K562 (cell line): Measurements from ENCODE around the gene PI16. TPM values are rescaled to one million over a fixed set of nuclear protein-coding genes. Genes with fewer than 3 reads are reported as not detected.

Experiments
- ATAC-seq: fragments of 200-7000 bp; cut with Tn5 transposase; 3 replicates; pipeline ENCODE4 v1.9.1; 2020; ENCODE audit warnings: moderate library complexity
- BruUV-seq: library from RNA; stranded (reverse); fragments of 400-500 nt; replicated peaks from 2 replicates; lab custom pipeline; 2021; lab: Mats Ljungman, UMichigan
- CTCF ChIA-PET: fragments of 300-600 bp; formaldehyde crosslinking; extraction: SDS; loops from one replicate; lab custom pipeline; 2021; ENCODE audit warnings: low intra/inter-chr PET ratio; lab: Yijun Ruan, JAX
- POLR2A ChIA-PET: fragments of 300-600, 350-650 bp; sonication (Branson Sonifier 250); formaldehyde crosslinking; extraction: SDS; loops from one replicate; lab custom pipeline; 2021; ENCODE audit warnings: antibody characterized with exemption, inconsistent platforms; lab: Yijun Ruan, JAX
- DNase-seq, 4 experiments: peaks; one replicate each; pipeline versions ENCODE4 v3.0.0 to v3.0.0-alpha.2; 2011 to 2018; ENCODE audit warnings: low spot score in 3 of 4, mixed read lengths in 3 of 4; ENCODE audit errors: extremely low read depth in 1 of 4
- FAIRE-seq: peaks from 2 replicates; lab custom pipeline; 2011; peaks lifted over from hg19 to GRCh38; lab: Jason Lieb, UNC
- H2AFZ ChIP-seq: 2 replicates; pipeline ENCODE4 v1.6.0; 2011; ENCODE audit warnings: low read depth, low read length, control low read depth, inconsistent platforms
- H3K27ac ChIP-seq: fragments of 200-600 bp; 3 replicates; pipeline ENCODE4 v1.8.0; 2011; ENCODE audit warnings: low read depth, mild to moderate bottlenecking, control low read depth, inconsistent platforms, low read length, moderate library complexity, mixed read lengths; ENCODE audit errors: extremely low read depth
- H3K27me3 ChIP-seq, 2 experiments: fragments of 300-600 bp in 1 of 2; 2 replicates in 1 of 2; 3 replicates in 1 of 2; pipeline versions ENCODE4 v1.6.0 to v1.8.0; 2011; ENCODE audit warnings: inconsistent platforms in 2 of 2, low read length in 2 of 2, mild to moderate bottlenecking in 1 of 2, mixed read lengths in 1 of 2, moderate library complexity in 1 of 2; ENCODE audit not compliant: control insufficient read depth in 2 of 2, insufficient read depth in 2 of 2
- H3K36me3 ChIP-seq: fragments of 300-600 bp; 3 replicates; pipeline ENCODE4 v1.8.0; 2011; ENCODE audit warnings: mild to moderate bottlenecking, low read length, inconsistent platforms; ENCODE audit not compliant: control insufficient read depth, insufficient read depth
- H3K4me1 ChIP-seq, 2 experiments: fragments of 200-600 bp in 1 of 2; replicated peaks in 1 of 2; 2 replicates in 1 of 2; 3 replicates in 1 of 2; pipeline versions ENCODE4 v1.5.1 to v1.8.0; 2011; ENCODE audit warnings: inconsistent platforms in 2 of 2, low read length in 2 of 2, mild to moderate bottlenecking in 1 of 2, mixed read lengths in 1 of 2, moderate library complexity in 1 of 2; ENCODE audit not compliant: control insufficient read depth in 2 of 2, insufficient read depth in 2 of 2
- H3K4me2 ChIP-seq: 2 replicates; pipeline ENCODE4 v1.6.1; 2011; ENCODE audit warnings: low read length, control low read depth, inconsistent platforms, mixed read lengths; ENCODE audit not compliant: insufficient read depth
- H3K4me3 ChIP-seq: fragments of 200-600 bp; sonication (generic), shearing (Covaris generic); 2 replicates; pipeline ENCODE4 v1.5.1; 2016; ENCODE audit warnings: control low read depth, inconsistent platforms
- H3K79me2 ChIP-seq: fragments of 200-600 bp; 3 replicates; pipeline ENCODE4 v1.8.0; 2011; ENCODE audit warnings: low read length, inconsistent platforms; ENCODE audit not compliant: control insufficient read depth, insufficient read depth
- H3K9ac ChIP-seq, 2 experiments: 2 replicates each; pipeline versions ENCODE4 v1.6.0 to v1.6.1; 2011; ENCODE audit warnings: low read depth in 2 of 2, low read length in 2 of 2, control low read depth in 1 of 2, inconsistent platforms in 1 of 2, mild to moderate bottlenecking in 1 of 2, mixed read lengths in 1 of 2; ENCODE audit not compliant: insufficient read depth in 1 of 2
- H3K9me1 ChIP-seq: one replicate; pipeline ENCODE4 v1.6.0; 2011; ENCODE audit warnings: inconsistent platforms, mild to moderate bottlenecking, low read length, moderate library complexity; ENCODE audit not compliant: control insufficient read depth, insufficient read depth
- H3K9me3 ChIP-seq: replicated peaks from 2 replicates; pipeline ENCODE4 v1.5.1; 2011; ENCODE audit warnings: low read depth, low read length, inconsistent platforms; ENCODE audit not compliant: control insufficient read depth, insufficient read depth
- H4K20me1 ChIP-seq: replicated peaks from 2 replicates; pipeline ENCODE4 v1.6.1; 2011; ENCODE audit warnings: low read length, inconsistent platforms, mixed read lengths; ENCODE audit not compliant: control insufficient read depth, insufficient read depth
- ARID1B ChIP-seq: fragments of 450-650 bp; IDR thresholded peaks from 2 replicates; pipeline ENCODE4 v1.6.1; 2016; ENCODE audit warnings: antibody characterized with exemption, mild to moderate bottlenecking, inconsistent platforms
- CREM ChIP-seq: IDR thresholded peaks from 2 replicates; pipeline ENCODE4 v1.6.1; 2014; ENCODE audit warnings: antibody characterized with exemption, low read depth
- JUND ChIP-seq, 2 experiments: IDR thresholded peaks; 2 replicates in 1 of 2; 3 replicates in 1 of 2; pipeline ENCODE4 v1.6.1; 2011; ENCODE audit warnings: borderline replicate concordance in 2 of 2, low read depth in 2 of 2, low read length in 2 of 2, improper control_type of control experiment in 1 of 2, missing biosample characterization in 1 of 2, missing genetic modification characterization in 1 of 2, missing genetic modification reagents in 1 of 2
- MECOM ChIP-seq: fragments of 250-450 bp; sonication (Bioruptor Pico); IDR thresholded peaks from 2 replicates; pipeline ENCODE4 v1.8.0; 2022; ENCODE audit warnings: inconsistent platforms
- POLR2AphosphoS5 ChIP-seq: IDR thresholded peaks from 2 replicates; pipeline ENCODE4 v1.6.1; 2011; ENCODE audit warnings: mild to moderate bottlenecking, low read depth, low read length, moderate library complexity; ENCODE audit not compliant: control insufficient read depth, insufficient read depth
- SUPT5H ChIP-seq: fragments of 450-650 bp; IDR thresholded peaks from 2 replicates; pipeline ENCODE4 v1.6.1; 2016
- TBL1XR1 ChIP-seq, 2 experiments: IDR thresholded peaks; 2 replicates each; pipeline ENCODE4 v1.6.1; 2012; ENCODE audit warnings: improper control_type of control experiment in 2 of 2, low read length in 2 of 2, mild to moderate bottlenecking in 1 of 2
- U2AF2 ChIP-seq: fragments of 200-400 bp; formaldehyde crosslinking; optimal IDR thresholded peaks from 2 replicates; pipeline ENCODE3; 2017; ENCODE audit warnings: low read depth, mild to moderate bottlenecking, low read length
- XRCC5 ChIP-seq: fragments of 200-400 bp; formaldehyde crosslinking; IDR thresholded peaks from 2 replicates; pipeline ENCODE4 v1.6.1; 2017; ENCODE audit warnings: low read depth, mild to moderate bottlenecking, low read length
- ZEB2 ChIP-seq: fragments of 450-650 bp; IDR thresholded peaks from 2 replicates; pipeline ENCODE4 v1.6.1; 2016
- ZNF253 ChIP-seq: fragments of 250-450 bp; sonication (Bioruptor Pico); conservative IDR thresholded peaks from 2 replicates; pipeline ENCODE4 v1.6.1; 2021; ENCODE audit warnings: mild to moderate bottlenecking
- ZNF639 ChIP-seq, 2 experiments: fragments of 200-800 bp in 1 of 2; sonication (Bioruptor generic) in 1 of 2; sonication (generic) in 1 of 2; formaldehyde crosslinking in 1 of 2; IDR thresholded peaks in 1 of 2; conservative IDR thresholded peaks in 1 of 2; 2 replicates each; pipeline versions ENCODE4 v1.5.0 to v1.6.1; 2016 to 2020; ENCODE audit warnings: missing compliant biosample characterization in 1 of 2, missing genetic modification characterization in 1 of 2, missing genetic modification reagents in 1 of 2
- WGBS: fragments of 100-300 bp; shearing (Covaris generic); methylation state at CpG from one replicate; pipeline ENCODE4 v1.1.6; 2016; ENCODE audit warnings: low coverage, mixed read lengths; ENCODE audit not compliant: insufficient coverage; ENCODE audit errors: missing lambda C conversion rate; 5-methylcytosine and 5-hydroxymethylcytosine counted together
- in situ Hi-C: fragments of 300-500 bp; cut with MboI; formaldehyde crosslinking; loops from 4 replicates; pipeline ENCODE4 v1.15.0; 2018; ENCODE audit warnings: inconsistent platforms, mixed read lengths
- intact Hi-C: fragments of 100-400 bp; cut with micrococcal nuclease; formaldehyde crosslinking; loops from 2 replicates; pipeline ENCODE4 v1.14.2; 2022
- polyA plus RNA-seq, 8 experiments: library from polyadenylated mRNA; depleted of rRNA in 4 of 8; stranded (reverse) in 5 of 8; unstranded in 3 of 8; fragments of >200 nt; fragmentation: Nextera tagmentation in 2 of 8; fragmentation: Illumina TruSeq in 1 of 8; extraction: Ambion mirVana in 2 of 8; extraction: Trizol in 1 of 8; gene quantifications; 2 replicates each; pipeline versions ENCODE4 v1.2.1 to v1.2.3, GENCODE V29; 2011 to 2014; ENCODE audit warnings: inconsistent platforms in 1 of 8, missing spikeins in 1 of 8
- total RNA-seq, 7 experiments: library from RNA; depleted of rRNA in 6 of 7; stranded (reverse); fragments of >200 nt in 6 of 7; fragmentation: Illumina TruSeq in 2 of 7; extraction: Trizol in 2 of 7; gene quantifications; 2 replicates each; pipeline versions ENCODE4 v1.2.1 to v1.2.3, GENCODE V29; 2011 to 2021; ENCODE audit warnings: low replicate concordance in 1 of 7
- TF ChIP-seq, protein P1 (sequence below): IDR thresholded peaks from 3 replicates; pipeline ENCODE4 v1.6.1; 2011; ENCODE audit warnings: borderline replicate concordance, mild to moderate bottlenecking, moderate library complexity; ENCODE audit not compliant: insufficient read length; ENCODE audit errors: extremely low read depth
- TF ChIP-seq, protein P2 (sequence below), 2 experiments: fragments of 450-650 bp in 1 of 2; sonication (generic) in 1 of 2; formaldehyde crosslinking in 1 of 2; IDR thresholded peaks in 1 of 2; conservative IDR thresholded peaks in 1 of 2; 2 replicates each; pipeline versions ENCODE4 v1.6.1 to v1.8.1; 2016 to 2023; ENCODE audit warnings: mild to moderate bottlenecking in 2 of 2, moderate library complexity in 2 of 2, inconsistent platforms in 1 of 2, missing genetic modification reagents in 1 of 2

The PI16 gene
- total and polyA plus RNA-seq, 9 of the 15 experiments (the other 6 are each of a cell fraction or from before 2014, with no cell fraction given): 0.06 to 0.18 TPM; not detected in 7

GRCh38 chr6:36908747-36909146 lies 45.8 kb upstream of the PI16 start:
- intact Hi-C loops: no loop called here
- TF ChIP-seq SUPT5H: no peak
- TF ChIP-seq XRCC5: no peak
- TF ChIP-seq ZNF253: no peak
- TF ChIP-seq CREM: peak; percentile 54; the same call in 1 of the 2 replicates
- TF ChIP-seq ZEB2: peak; percentile 64; the same call in 1 of the 2 replicates
- TF ChIP-seq, protein P1, sequence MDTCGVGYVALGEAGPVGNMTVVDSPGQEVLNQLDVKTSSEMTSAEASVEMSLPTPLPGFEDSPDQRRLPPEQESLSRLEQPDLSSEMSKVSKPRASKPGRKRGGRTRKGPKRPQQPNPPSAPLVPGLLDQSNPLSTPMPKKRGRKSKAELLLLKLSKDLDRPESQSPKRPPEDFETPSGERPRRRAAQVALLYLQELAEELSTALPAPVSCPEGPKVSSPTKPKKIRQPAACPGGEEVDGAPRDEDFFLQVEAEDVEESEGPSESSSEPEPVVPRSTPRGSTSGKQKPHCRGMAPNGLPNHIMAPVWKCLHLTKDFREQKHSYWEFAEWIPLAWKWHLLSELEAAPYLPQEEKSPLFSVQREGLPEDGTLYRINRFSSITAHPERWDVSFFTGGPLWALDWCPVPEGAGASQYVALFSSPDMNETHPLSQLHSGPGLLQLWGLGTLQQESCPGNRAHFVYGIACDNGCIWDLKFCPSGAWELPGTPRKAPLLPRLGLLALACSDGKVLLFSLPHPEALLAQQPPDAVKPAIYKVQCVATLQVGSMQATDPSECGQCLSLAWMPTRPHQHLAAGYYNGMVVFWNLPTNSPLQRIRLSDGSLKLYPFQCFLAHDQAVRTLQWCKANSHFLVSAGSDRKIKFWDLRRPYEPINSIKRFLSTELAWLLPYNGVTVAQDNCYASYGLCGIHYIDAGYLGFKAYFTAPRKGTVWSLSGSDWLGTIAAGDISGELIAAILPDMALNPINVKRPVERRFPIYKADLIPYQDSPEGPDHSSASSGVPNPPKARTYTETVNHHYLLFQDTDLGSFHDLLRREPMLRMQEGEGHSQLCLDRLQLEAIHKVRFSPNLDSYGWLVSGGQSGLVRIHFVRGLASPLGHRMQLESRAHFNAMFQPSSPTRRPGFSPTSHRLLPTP: no peak
- peak; percentile 83 for TF ChIP-seq JUND (IDR thresholded peaks at IDR 0.05; ENCODE audit: borderline replicate concordance, low read depth, low read length)
- TF ChIP-seq JUND (tag; IDR thresholded peaks at IDR 0.05; ENCODE audit: borderline replicate concordance, low read depth, low read length): peak; percentile 90
- TF ChIP-seq TBL1XR1 (IDR thresholded peaks at IDR 0.05; ENCODE audit: low read length in 2 of 2): no peak
- no peak for TF ChIP-seq U2AF2
- no peak for TF ChIP-seq ZNF639 (CRISPR knock-in tag; conservative IDR thresholded peaks at IDR 0.05 in 1 of 2, IDR thresholded peaks at IDR 0.05 in 1 of 2)
- TF ChIP-seq ARID1B: peak; percentile 84
- TF ChIP-seq, protein P2, sequence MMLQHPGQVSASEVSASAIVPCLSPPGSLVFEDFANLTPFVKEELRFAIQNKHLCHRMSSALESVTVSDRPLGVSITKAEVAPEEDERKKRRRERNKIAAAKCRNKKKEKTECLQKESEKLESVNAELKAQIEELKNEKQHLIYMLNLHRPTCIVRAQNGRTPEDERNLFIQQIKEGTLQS (IDR thresholded peaks at IDR 0.05): peak; percentile 94
- TF ChIP-seq, protein P2 (CRISPR knock-in tag; conservative IDR thresholded peaks at IDR 0.05): no peak; the same call in 1 of the 2 replicates
- TF ChIP-seq MECOM: peak; percentile 95
- no peak for TF ChIP-seq POLR2AphosphoS5

More at GRCh38 chr6:36908747-36909146, 45.8 kb upstream of the PI16 start:
- FAIRE-seq (peak; percentile 44), ATAC-seq (peak; percentile 69), DNase-seq (peak; percentile 34 to 59 (median 36))
- H3K36me3 ChIP-seq: peaks cover 91% of the 10 kb centered on the region
- 0 out of 2 replicates have a peak, but pooled peaks cover 3% of the 10 kb centered on the region for H4K20me1 ChIP-seq
- no peak overlapping the region for H3K4me3 ChIP-seq
- H3K4me1 ChIP-seq: peaks cover 0 to 10% of the 10 kb centered on the region in 2 experiments; a peak in 3 of 5 replicates
- in situ Hi-C loops: no loop called here
- WGBS: 39% methylated on average over 2 of the region's 2 CpGs
- no peaks in the 10 kb centered on the region for H3K79me2 ChIP-seq
- 0 out of 3 replicates have a peak overlapping the region, but pooled peaks have one; percentile 25 for H3K27ac ChIP-seq
- H3K9me3 ChIP-seq: no peaks in the 10 kb centered on the region
- ChIA-PET POLR2A (interaction anchor here (0.9 to 1.1 kb wide), 2 partner anchors 36 to 129 kb away, joined by 3 to 5 read pairs; no protein-coding TSS in a partner anchor), CTCF (no interaction called here)
- H3K27me3 ChIP-seq: no peaks in the 10 kb centered on the region
- no peak overlapping the region for H3K4me2 ChIP-seq
- no TSS peak for BruUV-seq
- no peaks in the 10 kb centered on the region for H3K9me1 ChIP-seq
- H3K9ac ChIP-seq: peak overlapping the region; percentile 21 to 70; a peak in 2 of 4 replicates
- no peak overlapping the region for H2AFZ ChIP-seq
